Neural crest cell (in vitro differentiated cells): ENCODE results near the gene RARS2. TPM values are rescaled to one million over a fixed set of nuclear protein-coding genes. Genes with fewer than 3 reads are reported as not detected.

Experiments
- DNase-seq: peaks from one replicate; pipeline ENCODE4 v3.0.0; 2021; ENCODE audit warnings: low read depth, mixed read lengths, low spot score
- H3K27ac Mint-ChIP-seq: one replicate; pipeline ENCODE4 v1.8.0; 2021; ENCODE audit warnings: mild to moderate bottlenecking, mixed read lengths; ENCODE audit not compliant: unreplicated experiment
- H3K27me3 Mint-ChIP-seq: 2 replicates; pipeline ENCODE4 v1.8.0; 2021; ENCODE audit warnings: low read depth, mild to moderate bottlenecking, mixed read lengths
- H3K36me3 Mint-ChIP-seq: 2 replicates; pipeline ENCODE4 v1.8.0; 2021; ENCODE audit warnings: low read depth, mild to moderate bottlenecking, mixed read lengths
- H3K4me1 Mint-ChIP-seq: 2 replicates; pipeline ENCODE4 v1.8.0; 2021; ENCODE audit warnings: mixed read lengths
- H3K4me3 Mint-ChIP-seq: one replicate; pipeline ENCODE4 v1.8.0; 2021; ENCODE audit warnings: mild to moderate bottlenecking, mixed read lengths
- H3K9me3 Mint-ChIP-seq: 2 replicates; pipeline ENCODE4 v1.8.0; 2021; ENCODE audit warnings: mixed read lengths
- total RNA-seq: library from RNA; stranded (reverse); gene quantifications from 2 replicates; pipeline ENCODE4 v1.2.1, GENCODE V29; 2021
- TF ChIP-seq, protein P1 (sequence below): fragments of 200-600 bp; sonication (generic); conservative IDR thresholded peaks from 2 replicates; pipeline ENCODE4 v1.5.0; 2021; ENCODE audit warnings: antibody characterized with exemption, mild to moderate bottlenecking

The RARS2 gene
- total RNA-seq, 1 donor from 2014 or later = 39.5 TPM

- Mint-ChIP-seq H3K27ac (no peak overlapping the region), H3K9me3 (no peaks in the 10 kb centered on the region), H3K4me3 (no peak overlapping the region), H3K27me3 (no peaks in the 10 kb centered on the region), H3K36me3 (peaks cover 14% of the 10 kb centered on the region), H3K4me1 (no peaks in the 10 kb centered on the region)
- no peak for DNase-seq
- TF ChIP-seq, protein P1, sequence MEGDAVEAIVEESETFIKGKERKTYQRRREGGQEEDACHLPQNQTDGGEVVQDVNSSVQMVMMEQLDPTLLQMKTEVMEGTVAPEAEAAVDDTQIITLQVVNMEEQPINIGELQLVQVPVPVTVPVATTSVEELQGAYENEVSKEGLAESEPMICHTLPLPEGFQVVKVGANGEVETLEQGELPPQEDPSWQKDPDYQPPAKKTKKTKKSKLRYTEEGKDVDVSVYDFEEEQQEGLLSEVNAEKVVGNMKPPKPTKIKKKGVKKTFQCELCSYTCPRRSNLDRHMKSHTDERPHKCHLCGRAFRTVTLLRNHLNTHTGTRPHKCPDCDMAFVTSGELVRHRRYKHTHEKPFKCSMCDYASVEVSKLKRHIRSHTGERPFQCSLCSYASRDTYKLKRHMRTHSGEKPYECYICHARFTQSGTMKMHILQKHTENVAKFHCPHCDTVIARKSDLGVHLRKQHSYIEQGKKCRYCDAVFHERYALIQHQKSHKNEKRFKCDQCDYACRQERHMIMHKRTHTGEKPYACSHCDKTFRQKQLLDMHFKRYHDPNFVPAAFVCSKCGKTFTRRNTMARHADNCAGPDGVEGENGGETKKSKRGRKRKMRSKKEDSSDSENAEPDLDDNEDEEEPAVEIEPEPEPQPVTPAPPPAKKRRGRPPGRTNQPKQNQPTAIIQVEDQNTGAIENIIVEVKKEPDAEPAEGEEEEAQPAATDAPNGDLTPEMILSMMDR = no peak
These were observed 19.0 kb upstream of the RARS2 start for GRCh38 chr6:87608802-87609201.

GRCh38 chr6:87606199-87606598, 16.4 kb upstream of the RARS2 start:
- H3K27ac Mint-ChIP-seq = no peak overlapping the region
- H3K4me1 Mint-ChIP-seq = no peaks in the 10 kb centered on the region
- H3K9me3 Mint-ChIP-seq = no peaks in the 10 kb centered on the region
- H3K27me3 Mint-ChIP-seq = no peaks in the 10 kb centered on the region
- DNase-seq = no peak
- H3K4me3 Mint-ChIP-seq = no peak overlapping the region
- TF ChIP-seq, protein P1 = no peak
- no peaks in the 10 kb centered on the region for H3K36me3 Mint-ChIP-seq

GRCh38 chr6:87600576-87600975, 10.8 kb upstream of the RARS2 start:
- no peaks in the 10 kb centered on the region for H3K27me3 Mint-ChIP-seq
- H3K27ac Mint-ChIP-seq = no peak overlapping the region
- H3K4me1 Mint-ChIP-seq = no peaks in the 10 kb centered on the region
- TF ChIP-seq, protein P1 = no peak
- H3K4me3 Mint-ChIP-seq = no peak overlapping the region
- H3K36me3 Mint-ChIP-seq = no peaks in the 10 kb centered on the region
- no peaks in the 10 kb centered on the region for H3K9me3 Mint-ChIP-seq
- no peak for DNase-seq

DNA sequence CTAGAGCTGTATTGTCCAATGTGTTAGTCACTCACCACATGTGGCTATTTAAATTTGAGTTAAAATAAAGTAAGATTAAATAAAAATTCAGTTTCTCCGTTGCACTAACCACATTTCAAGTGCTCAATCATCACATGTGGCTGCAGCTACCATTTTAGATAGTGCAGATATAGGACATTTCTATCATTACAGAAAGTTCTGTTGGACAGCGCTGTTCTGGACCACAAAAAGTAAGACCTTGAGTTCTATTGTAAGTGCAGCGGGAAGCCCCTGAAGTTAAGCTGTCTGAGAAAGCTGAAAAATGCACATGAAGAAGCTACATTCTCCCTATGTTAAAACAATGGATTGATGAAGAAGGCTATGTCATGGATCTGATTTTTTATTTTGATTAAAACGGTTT, 1.2 kb upstream of the RARS2 start:
- H3K27ac Mint-ChIP-seq = no peak overlapping the region
- no peaks in the 10 kb centered on the region for H3K27me3 Mint-ChIP-seq
- no peaks in the 10 kb centered on the region for H3K9me3 Mint-ChIP-seq
- no peaks in the 10 kb centered on the region for H3K36me3 Mint-ChIP-seq
- peaks cover 41% of the 10 kb centered on the region for H3K4me1 Mint-ChIP-seq
- peak overlapping the region; percentile 97 for H3K4me3 Mint-ChIP-seq
- no peak for DNase-seq
- TF ChIP-seq, protein P1 = no peak

DNA sequence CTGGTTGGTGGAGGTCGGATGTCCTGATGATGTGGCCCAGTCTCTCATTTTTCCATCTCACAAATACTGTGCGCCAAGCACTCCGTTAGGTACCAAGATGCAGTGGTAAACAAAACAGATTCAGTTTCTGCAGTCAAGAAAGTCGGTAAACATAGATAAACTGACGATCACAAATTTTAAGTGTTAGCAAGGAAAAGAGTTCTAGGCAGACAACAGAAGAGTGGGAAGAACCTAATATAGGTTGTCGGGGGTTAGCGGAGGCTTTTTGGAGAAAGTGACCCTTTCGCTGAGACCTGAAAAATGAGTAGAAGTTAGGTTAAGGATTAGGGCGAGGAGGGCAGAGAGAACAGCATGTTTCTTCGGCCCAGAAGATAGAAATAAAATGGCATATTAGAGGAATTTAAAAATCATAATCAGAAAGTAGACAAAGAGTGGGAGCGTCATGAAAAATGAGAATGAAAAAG, 662 bp upstream of the RARS2 start:
- H3K36me3 Mint-ChIP-seq = no peaks in the 10 kb centered on the region
- peak overlapping the region; percentile 97 for H3K4me3 Mint-ChIP-seq
- H3K27me3 Mint-ChIP-seq = no peaks in the 10 kb centered on the region
- no peak for DNase-seq
- H3K27ac Mint-ChIP-seq = peak overlapping the region; percentile 88
- H3K4me1 Mint-ChIP-seq = peaks cover 41% of the 10 kb centered on the region
- no peaks in the 10 kb centered on the region for H3K9me3 Mint-ChIP-seq
- TF ChIP-seq, protein P1 = no peak
